ENCODE measurements around the gene CD34.

CD34 gene

GRCh38 chr1:207925210-207925609 lies 14.3 kb upstream of the CD34 start:
- no peak for TF ChIP-seq ZNF354C (tag by site-specific recombination; IDR thresholded peaks at IDR 0.05; ENCODE audit: borderline replicate concordance, low read depth)
- peak; percentile 9; the same call in 1 of the 2 replicates for TF ChIP-seq GLIS1 (tag by site-specific recombination; IDR thresholded peaks at IDR 0.05)
- TF ChIP-seq ATF2 (tag by site-specific recombination; IDR thresholded peaks at IDR 0.05; ENCODE audit: low read depth) = no peak
- peak; percentile 88 for TF ChIP-seq ZNF449 (tag by site-specific recombination; IDR thresholded peaks at IDR 0.05)
- ChIA-PET POLR2A (interaction anchor here (1.1 kb wide), 1 partner anchor 14 kb away, joined by 3 read pairs; the partner anchor contains the start of gene CD34), CTCF (interaction anchor here (0.7 to 2.0 kb wide), 5 partner anchors 11 to 74 kb away, joined by 3 to 7 read pairs (median 3); no protein-coding TSS in a partner anchor)
- Histone ChIP-seq H3K27ac (ENCODE audit: extremely low read depth, low read depth, low read length) (no peak overlapping the region), H3K36me3 (ENCODE audit: control insufficient read depth in 2 of 2, insufficient read depth in 1 of 2, low read length in 2 of 2) (no peaks in the 10 kb centered on the region), H3K4me1 (ENCODE audit: control insufficient read depth, insufficient read depth, low read length) (no peaks in the 10 kb centered on the region), H3K4me3 (ENCODE audit: low read depth, low read length) (no peak overlapping the region), H3K9me3 (ENCODE audit: control insufficient read depth, insufficient read depth, low read depth, low read length) (no peaks in the 10 kb centered on the region)

- CTCF ChIA-PET = interaction anchor here (0.7 kb wide), 1 partner anchor 26 kb away, joined by 3 read pairs; no protein-coding TSS in a partner anchor
- H3K36me3 ChIP-seq (ENCODE audit: control insufficient read depth in 2 of 2, insufficient read depth in 1 of 2, low read length in 2 of 2) = no peaks in the 10 kb centered on the region
Measured at GRCh38 chr1:207923561-207923960, 12.6 kb upstream of the CD34 start.

More at GRCh38 chr1:207923561-207923960, 12.6 kb upstream of the CD34 start:
- POLR2A ChIA-PET = no interaction called here
- H3K4me3 ChIP-seq (ENCODE audit: low read depth, low read length) = no peak overlapping the region
- no peak for TF ChIP-seq GLIS2 (tag by site-specific recombination; IDR thresholded peaks at IDR 0.05)
- no peak for TF ChIP-seq PRDM4 (tag by site-specific recombination; IDR thresholded peaks at IDR 0.05)
- TF ChIP-seq YY1 (tag by site-specific recombination; IDR thresholded peaks at IDR 0.05) = no peak
- no peak for TF ChIP-seq OVOL3 (tag by site-specific recombination; IDR thresholded peaks at IDR 0.05)
- TF ChIP-seq ZBTB26 (tag by site-specific recombination; optimal IDR thresholded peaks at IDR 0.05) = no peak
- no peak for TF ChIP-seq ZSCAN23 (tag by site-specific recombination; IDR thresholded peaks at IDR 0.05)
- TF ChIP-seq ZEB2 (tag by site-specific recombination; IDR thresholded peaks at IDR 0.05) = no peak
- no peak for TF ChIP-seq ZFP37 (tag by site-specific recombination; IDR thresholded peaks at IDR 0.05)
- TF ChIP-seq TSHZ1 (tag by site-specific recombination; IDR thresholded peaks at IDR 0.05; ENCODE audit: borderline replicate concordance) = no peak
- no peak for TF ChIP-seq ZNF654 (tag by site-specific recombination; IDR thresholded peaks at IDR 0.05; ENCODE audit: low read depth)
- TF ChIP-seq ZBTB11 (tag by site-specific recombination; conservative IDR thresholded peaks at IDR 0.05; ENCODE audit: low read depth) = no peak
- no peak for TF ChIP-seq ZNF639 (tag by site-specific recombination; IDR thresholded peaks at IDR 0.05)
- no peak for TF ChIP-seq PRDM1 (tag by site-specific recombination; IDR thresholded peaks at IDR 0.05)
- no peak for TF ChIP-seq SALL2 (tag by site-specific recombination; IDR thresholded peaks at IDR 0.05; ENCODE audit: borderline replicate concordance)
- no peaks in the 10 kb centered on the region for H3K9me3 ChIP-seq (ENCODE audit: control insufficient read depth, insufficient read depth, low read depth, low read length)
- no peaks in the 10 kb centered on the region for H3K4me1 ChIP-seq (ENCODE audit: control insufficient read depth, insufficient read depth, low read length)
- H3K27ac ChIP-seq (ENCODE audit: extremely low read depth, low read depth, low read length) = no peak overlapping the region

Data from HEK293 (cell line).